Measurements from ENCODE around the gene ROR2. TPM values are rescaled to one million over a fixed set of nuclear protein-coding genes. Genes with fewer than 3 reads are reported as not detected.

Gene ROR2
- total and polyA plus RNA-seq, 2 experiments from 2014 or later = 8.1 to 18.8 TPM

DNA sequence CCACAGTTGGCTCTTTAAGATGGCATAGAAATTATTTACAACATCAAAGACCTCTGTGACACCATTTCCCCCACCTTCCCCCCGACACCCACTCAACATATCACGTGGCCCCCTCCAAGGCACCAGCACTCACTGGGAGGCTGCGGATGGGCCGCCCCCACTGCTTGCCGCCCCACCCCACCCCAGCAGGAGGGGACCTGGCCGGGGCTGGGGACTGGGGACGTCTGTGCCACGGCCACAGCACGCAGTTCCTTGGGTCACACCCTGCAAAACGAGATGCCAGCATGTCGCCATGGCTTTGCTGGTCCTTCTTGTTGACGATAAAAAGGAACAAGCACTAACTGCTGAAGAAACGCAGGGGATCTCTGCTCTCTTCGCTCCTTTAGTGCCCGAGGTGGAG is 269.0 kb downstream of the ROR2 start (continued):
- TF ChIP-seq, protein P1, sequence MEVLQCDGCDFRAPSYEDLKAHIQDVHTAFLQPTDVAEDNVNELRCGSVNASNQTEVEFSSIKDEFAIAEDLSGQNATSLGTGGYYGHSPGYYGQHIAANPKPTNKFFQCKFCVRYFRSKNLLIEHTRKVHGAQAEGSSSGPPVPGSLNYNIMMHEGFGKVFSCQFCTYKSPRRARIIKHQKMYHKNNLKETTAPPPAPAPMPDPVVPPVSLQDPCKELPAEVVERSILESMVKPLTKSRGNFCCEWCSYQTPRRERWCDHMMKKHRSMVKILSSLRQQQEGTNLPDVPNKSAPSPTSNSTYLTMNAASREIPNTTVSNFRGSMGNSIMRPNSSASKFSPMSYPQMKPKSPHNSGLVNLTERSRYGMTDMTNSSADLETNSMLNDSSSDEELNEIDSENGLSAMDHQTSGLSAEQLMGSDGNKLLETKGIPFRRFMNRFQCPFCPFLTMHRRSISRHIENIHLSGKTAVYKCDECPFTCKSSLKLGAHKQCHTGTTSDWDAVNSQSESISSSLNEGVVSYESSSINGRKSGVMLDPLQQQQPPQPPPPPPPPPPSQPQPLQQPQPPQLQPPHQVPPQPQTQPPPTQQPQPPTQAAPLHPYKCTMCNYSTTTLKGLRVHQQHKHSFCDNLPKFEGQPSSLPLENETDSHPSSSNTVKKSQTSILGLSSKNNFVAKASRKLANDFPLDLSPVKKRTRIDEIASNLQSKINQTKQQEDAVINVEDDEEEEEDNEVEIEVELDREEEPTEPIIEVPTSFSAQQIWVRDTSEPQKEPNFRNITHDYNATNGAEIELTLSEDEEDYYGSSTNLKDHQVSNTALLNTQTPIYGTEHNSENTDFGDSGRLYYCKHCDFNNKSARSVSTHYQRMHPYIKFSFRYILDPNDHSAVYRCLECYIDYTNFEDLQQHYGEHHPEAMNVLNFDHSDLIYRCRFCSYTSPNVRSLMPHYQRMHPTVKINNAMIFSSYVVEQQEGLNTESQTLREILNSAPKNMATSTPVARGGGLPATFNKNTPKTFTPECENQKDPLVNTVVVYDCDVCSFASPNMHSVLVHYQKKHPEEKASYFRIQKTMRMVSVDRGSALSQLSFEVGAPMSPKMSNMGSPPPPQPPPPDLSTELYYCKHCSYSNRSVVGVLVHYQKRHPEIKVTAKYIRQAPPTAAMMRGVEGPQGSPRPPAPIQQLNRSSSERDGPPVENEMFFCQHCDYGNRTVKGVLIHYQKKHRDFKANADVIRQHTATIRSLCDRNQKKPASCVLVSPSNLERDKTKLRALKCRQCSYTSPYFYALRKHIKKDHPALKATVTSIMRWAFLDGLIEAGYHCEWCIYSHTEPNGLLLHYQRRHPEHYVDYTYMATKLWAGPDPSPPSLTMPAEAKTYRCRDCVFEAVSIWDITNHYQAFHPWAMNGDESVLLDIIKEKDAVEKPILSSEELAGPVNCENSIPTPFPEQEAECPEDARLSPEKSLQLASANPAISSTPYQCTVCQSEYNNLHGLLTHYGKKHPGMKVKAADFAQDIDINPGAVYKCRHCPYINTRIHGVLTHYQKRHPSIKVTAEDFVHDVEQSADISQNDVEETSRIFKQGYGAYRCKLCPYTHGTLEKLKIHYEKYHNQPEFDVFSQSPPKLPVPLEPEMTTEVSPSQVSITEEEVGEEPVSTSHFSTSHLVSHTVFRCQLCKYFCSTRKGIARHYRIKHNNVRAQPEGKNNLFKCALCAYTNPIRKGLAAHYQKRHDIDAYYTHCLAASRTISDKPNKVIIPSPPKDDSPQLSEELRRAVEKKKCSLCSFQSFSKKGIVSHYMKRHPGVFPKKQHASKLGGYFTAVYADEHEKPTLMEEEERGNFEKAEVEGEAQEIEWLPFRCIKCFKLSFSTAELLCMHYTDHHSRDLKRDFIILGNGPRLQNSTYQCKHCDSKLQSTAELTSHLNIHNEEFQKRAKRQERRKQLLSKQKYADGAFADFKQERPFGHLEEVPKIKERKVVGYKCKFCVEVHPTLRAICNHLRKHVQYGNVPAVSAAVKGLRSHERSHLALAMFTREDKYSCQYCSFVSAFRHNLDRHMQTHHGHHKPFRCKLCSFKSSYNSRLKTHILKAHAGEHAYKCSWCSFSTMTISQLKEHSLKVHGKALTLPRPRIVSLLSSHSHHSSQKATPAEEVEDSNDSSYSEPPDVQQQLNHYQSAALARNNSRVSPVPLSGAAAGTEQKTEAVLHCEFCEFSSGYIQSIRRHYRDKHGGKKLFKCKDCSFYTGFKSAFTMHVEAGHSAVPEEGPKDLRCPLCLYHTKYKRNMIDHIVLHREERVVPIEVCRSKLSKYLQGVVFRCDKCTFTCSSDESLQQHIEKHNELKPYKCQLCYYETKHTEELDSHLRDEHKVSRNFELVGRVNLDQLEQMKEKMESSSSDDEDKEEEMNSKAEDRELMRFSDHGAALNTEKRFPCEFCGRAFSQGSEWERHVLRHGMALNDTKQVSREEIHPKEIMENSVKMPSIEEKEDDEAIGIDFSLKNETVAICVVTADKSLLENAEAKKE (CRISPR knock-in tag; IDR thresholded peaks at IDR 0.05) = no peak
- no peak for TF ChIP-seq JUNB (IDR thresholded peaks at IDR 0.05; ENCODE audit: unreplicated experiment)
- TF ChIP-seq EZH2 (IDR thresholded peaks at IDR 0.05; ENCODE audit: low read depth, unreplicated experiment) = no peak
- no peak for TF ChIP-seq CREB1 (CRISPR knock-in tag; IDR thresholded peaks at IDR 0.05; ENCODE audit: low read depth)
- TF ChIP-seq ETS1 (IDR thresholded peaks at IDR 0.05) = no peak
- no peak for TF ChIP-seq ZNF331 (CRISPR knock-in tag; IDR thresholded peaks at IDR 0.05; ENCODE audit: low read depth)

- Histone ChIP-seq H4K20me1 (replicated peaks; ENCODE audit: insufficient read depth) (no peaks in the 10 kb centered on the region), H3F3A (replicated peaks; ENCODE audit: low read depth) (no peaks in the 10 kb centered on the region), H3K4me3 (no peak overlapping the region), H3K4me2 (no peak overlapping the region), H3K27me3 (ENCODE audit: insufficient read depth) (no peaks in the 10 kb centered on the region), H3K79me2 (replicated peaks; ENCODE audit: insufficient read depth) (no peaks in the 10 kb centered on the region), H3K9me2 (ENCODE audit: insufficient read depth) (no peaks in the 10 kb centered on the region), H2AFZ (no peak overlapping the region), H3K36me3 (ENCODE audit: insufficient read depth) (no peaks in the 10 kb centered on the region), H3K4me1 (ENCODE audit: insufficient read depth) (peaks cover 15% of the 10 kb centered on the region; the same call in 1 of the 2 replicates), H3K27ac (ENCODE audit: low read depth) (no peak overlapping the region)
- ATAC-seq (no peak), DNase-seq (ENCODE audit: low spot score) (no peak)
- Mint-ChIP-seq H3K36me3 (ENCODE audit: low read depth) (no peaks in the 10 kb centered on the region), H3K27ac (no peak overlapping the region), H3K9me3 (no peaks in the 10 kb centered on the region), H3K4me3 (no peak overlapping the region), H3K4me1 (peaks cover 15% of the 10 kb centered on the region), H3K27me3 (ENCODE audit: insufficient read depth, low read depth, poor library complexity) (peaks cover 6% of the 10 kb centered on the region)
- no peak for TF ChIP-seq EZH2 (IDR thresholded peaks at IDR 0.05; ENCODE audit: low read depth, unreplicated experiment)
- TF ChIP-seq JUNB (IDR thresholded peaks at IDR 0.05; ENCODE audit: unreplicated experiment) = no peak
- no peak for TF ChIP-seq ETS1 (IDR thresholded peaks at IDR 0.05)
- TF ChIP-seq ZNF114 (CRISPR knock-in tag; IDR thresholded peaks at IDR 0.05) = no peak
- no peak for TF ChIP-seq EZH2phosphoT487 (IDR thresholded peaks at IDR 0.05; ENCODE audit: unreplicated experiment)
- TF ChIP-seq CREB1 (CRISPR knock-in tag; IDR thresholded peaks at IDR 0.05; ENCODE audit: low read depth) = no peak
- TF ChIP-seq POLR2AphosphoS5 (IDR thresholded peaks at IDR 0.05; ENCODE audit: low read depth) = no peak
Measured at GRCh38 chr9:91680106-91680505, 269.9 kb downstream of the ROR2 start.

Measured in GM23338 (cell line).